Stimulated activated CD4-positive, alpha-beta T cell treated with anti-CD3 and anti-CD28 coated beads, TNF-alpha, amount 100 ng/mL, for 24 hours (primary cell): Measurements from ENCODE around the gene LGI1.

Experiments
- DNase-seq, 3 experiments: peaks; one replicate each; pipeline ENCODE4 v3.0.0-alpha.2; 2020; ENCODE audit warnings: low read depth in 3 of 3

Gene LGI1

DNA sequence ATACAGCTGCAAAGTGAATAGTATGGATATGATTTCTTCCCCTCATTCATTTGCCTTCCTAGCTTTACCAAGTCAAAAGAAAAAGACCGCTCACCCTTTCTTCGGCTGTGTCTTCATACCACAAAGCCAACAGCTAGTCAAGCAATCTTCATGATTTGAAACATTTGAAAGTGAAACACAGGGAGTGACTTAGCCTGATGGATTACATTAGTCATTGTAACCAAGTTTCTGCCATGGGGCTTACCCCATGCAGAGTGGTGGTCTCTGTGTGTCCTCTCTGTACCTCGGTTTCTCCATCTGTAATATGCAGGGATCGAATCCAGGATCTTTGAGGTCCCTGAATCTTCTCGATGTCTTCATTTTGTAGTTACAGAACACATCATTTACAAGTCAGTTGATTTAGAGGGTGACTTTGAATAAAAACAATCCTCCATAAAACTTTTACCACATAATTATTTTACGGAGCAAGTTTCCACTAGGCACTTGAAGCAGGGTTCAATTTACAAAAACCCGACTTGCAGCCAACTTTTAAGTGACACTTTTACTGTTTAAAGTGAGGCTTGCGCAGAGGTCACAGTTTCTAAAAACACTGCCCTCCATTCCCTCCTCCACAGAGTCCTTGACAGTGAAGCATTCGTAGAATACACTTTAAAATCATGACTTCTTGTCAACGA lies 2.2 kb upstream of the LGI1 start:
- no peak for DNase-seq

- DNase-seq = no peak
Measured at GRCh38 chr10:93756118-93756517, 1.6 kb upstream of the LGI1 start.

- DNase-seq = no peak
Measured at GRCh38 chr10:93757136-93757535, 600 bp upstream of the LGI1 start.

DNA sequence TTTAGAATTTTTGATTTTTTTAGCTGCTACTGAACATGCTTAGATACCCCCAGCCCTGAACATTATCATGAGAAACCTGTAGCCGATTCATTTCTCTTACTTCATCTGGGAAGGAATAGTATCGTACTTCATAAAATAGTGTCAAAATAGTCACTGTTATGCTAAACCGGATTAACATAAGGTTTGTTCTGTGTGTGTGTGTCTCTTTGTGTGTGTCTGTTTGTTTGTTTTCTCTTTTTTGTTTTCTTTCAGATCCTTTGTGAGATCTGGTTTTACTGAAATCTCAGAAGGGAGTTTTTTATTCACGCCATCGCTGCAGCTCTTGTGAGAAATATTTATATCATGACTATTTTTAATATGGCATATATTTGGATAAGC lies 761 bp downstream of the LGI1 start:
- no peak for DNase-seq

GRCh38 chr10:93758891-93759410 lies 1.2 kb downstream of the LGI1 start:
- DNase-seq = no peak

GRCh38 chr10:93760490-93760889 lies 2.8 kb downstream of the LGI1 start:
- no peak for DNase-seq

GRCh38 chr10:93762979-93763391 lies 5.2 kb downstream of the LGI1 start:
- DNase-seq = no peak

DNA sequence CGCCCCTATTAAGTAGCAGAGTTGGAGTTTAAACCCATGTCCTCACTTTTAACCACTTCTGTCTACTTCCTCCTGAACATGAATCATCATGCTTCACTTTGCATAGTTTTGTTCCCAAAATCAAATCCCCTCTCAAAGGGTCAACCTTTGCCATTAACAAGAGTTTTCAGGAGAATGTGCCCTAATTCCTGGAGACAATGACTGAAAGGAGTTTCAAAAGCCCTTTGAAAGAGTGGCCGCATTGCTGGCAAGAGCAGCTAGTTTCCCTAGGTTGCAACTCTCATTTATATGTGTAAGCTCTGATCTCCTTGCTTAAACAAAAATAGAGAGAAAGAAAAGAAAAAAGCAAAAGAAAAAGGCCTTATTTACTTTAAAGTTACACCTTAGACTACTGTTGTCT lies 9.2 kb downstream of the LGI1 start:
- no peak for DNase-seq

- no peak for DNase-seq
Measured at GRCh38 chr10:93767724-93768399, 10.1 kb downstream of the LGI1 start.

- no peak for DNase-seq
Measured at GRCh38 chr10:93768892-93769291, 11.2 kb downstream of the LGI1 start.

DNA sequence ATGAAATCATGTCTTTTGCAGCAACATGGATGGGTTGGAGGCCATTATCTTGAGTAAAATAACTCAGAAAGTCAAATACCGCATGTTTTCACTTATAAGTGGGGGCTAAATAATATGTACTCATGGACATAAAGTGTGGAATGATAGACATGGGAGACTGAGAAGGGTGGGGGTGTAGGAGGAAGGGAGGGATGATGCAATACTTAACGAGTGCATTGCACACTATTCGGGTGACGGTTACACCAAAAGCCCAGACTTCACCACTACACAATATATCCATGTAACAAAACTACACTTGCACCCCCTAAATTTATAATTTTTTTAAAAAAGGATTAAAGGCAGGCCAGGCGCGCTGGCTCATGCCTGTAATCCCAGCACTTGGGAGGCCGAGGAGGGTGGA lies 13.6 kb downstream of the LGI1 start:
- no peak for DNase-seq

- no peak for DNase-seq
Measured at GRCh38 chr10:93773120-93773519, 15.4 kb downstream of the LGI1 start.

DNA sequence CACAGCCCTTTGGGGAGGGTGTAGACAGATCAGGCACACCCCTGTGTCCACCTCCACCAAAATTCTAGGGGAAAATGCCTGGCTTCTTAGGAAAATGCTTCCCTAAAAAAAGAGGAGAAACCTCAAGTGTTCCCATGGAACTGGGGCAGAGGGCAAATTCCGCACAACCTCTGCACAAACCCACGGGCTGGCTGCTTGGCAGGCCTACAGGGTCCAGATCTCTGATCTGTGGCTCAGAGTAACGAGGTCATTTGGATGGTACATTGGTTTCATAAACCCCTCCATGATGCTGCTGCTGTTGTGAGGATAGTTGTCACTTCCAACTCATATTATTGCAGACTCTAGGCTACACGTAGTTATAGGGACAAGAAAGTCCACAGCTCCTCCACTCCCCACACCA lies 16.0 kb downstream of the LGI1 start:
- no peak for DNase-seq

DNA sequence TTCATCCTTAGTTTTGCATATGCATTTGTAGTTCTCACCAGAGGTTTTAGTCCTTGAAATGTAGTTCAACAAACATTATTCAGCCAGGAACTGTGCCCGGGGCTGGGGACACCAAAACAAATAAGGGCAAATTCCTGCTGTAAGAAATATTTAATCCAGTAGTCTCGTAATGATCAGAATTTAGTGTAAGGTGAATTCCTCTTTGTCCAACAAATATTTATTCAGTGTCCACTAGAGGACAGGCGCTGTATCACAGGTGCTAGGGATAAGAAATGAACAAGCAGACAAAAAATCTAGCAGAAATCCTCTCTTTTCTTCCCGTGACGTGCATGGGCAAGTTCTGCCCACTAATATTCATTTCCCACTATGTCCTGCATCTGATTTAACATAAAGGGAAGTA lies 17.6 kb downstream of the LGI1 start:
- no peak for DNase-seq

DNA sequence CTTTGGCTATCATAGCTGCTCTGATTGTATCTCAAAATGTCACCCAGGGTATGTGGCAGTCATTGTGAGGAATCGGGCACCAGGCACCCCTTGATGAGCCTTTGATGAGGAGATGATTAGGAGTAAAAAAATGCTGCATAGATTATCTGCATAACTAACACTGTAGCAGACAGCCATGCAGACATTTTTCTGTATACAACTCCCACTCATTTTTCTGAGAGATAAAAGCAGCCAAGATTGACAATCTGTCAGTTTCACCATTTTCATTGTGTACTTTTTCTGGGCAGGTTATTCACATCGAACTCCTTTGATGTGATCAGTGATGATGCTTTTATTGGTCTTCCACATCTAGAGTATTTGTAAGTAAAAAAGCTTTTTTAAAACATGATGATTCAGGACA lies 19.4 kb downstream of the LGI1 start:
- no peak for DNase-seq

- no peak for DNase-seq
Measured at GRCh38 chr10:93784059-93784458, 26.3 kb downstream of the LGI1 start.

DNA sequence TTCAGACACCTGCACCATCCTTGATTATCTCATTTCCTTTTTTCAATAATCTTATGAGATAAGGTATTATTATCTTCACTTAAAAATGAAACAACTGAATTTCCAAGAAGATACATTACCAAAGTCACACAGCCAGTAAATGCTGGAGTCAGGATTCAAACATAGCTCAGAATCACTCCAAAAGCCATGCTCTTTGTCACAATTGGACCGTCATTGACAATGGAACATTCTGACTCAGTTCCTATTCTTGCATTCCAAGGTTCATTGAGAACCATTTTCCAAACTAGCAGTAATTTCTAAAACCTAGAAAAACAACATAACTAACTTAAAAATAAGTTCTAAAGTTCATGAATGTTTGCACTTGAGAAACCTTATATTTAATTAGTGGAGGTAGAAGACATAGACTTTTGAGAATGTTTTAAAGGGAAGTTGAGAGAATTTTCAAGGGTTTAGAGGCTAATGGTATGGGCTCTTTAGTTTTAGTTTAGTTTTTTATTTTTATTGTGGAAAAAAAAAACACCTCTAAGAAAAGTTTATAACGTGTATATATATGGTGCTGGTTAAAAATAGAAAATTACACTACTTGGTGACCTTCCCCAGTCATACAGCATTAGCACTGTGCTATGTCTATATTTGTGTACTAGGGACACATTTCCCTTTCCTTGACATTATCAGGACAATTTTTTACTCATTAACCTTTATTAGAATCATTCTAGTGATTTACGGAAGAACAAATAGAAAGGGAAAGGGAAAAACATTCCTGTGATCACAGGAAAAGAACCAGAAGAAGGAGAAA lies 30.9 kb downstream of the LGI1 start:
- DNase-seq = no peak

DNA sequence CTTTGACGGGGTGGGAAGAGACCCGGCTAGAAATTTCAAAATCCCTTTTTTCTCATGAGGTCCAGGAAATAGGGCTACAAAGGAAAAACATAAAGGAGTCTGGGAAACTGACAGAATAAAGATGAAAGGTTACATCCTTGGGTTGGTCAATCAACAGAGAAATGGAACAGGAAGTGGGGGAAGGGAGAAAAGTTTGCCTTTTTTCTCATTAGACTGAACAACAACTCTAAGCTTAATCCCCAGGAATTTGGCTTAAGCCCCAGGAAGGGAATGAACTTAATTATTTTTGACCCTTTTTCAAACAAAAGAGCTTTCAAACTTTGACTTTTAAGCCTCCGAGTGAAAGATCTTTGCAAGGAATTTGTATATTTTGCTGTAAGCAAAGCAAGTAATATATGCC lies 32.7 kb downstream of the LGI1 start:
- no peak for DNase-seq

- DNase-seq = no peak
Measured at GRCh38 chr10:93796167-93796566, 38.4 kb downstream of the LGI1 start.

- no peak for DNase-seq
Measured at GRCh38 chr10:93797825-93798224, 40.1 kb downstream of the LGI1 start.

DNA sequence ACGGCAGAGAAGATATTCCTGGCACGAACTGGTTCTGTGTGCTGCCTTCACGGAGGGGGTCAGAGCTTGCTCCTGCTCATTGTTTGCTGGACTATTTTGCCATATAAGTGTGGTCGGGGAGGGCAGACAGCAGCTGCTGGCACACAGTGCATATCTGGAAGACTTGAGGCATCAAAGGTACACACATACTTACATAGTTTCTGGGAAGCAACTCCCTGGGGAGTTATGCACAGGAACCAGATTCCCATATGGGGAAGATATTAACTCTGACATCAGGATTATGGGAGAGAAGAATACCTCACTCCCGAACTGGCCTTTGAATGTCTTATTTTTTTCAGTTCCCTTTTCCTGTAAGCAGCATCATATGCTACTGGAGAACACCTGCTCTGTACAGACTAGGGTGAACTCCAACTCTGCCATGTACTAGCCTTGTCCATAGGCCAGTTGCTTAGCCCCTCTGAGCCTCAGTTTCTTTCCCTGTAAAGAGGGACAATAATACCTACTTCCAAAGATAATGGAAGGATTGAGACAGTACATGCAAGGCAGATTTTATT lies 41.5 kb downstream of the LGI1 start:
- no peak for DNase-seq

- no peak for DNase-seq
Measured at GRCh38 chr10:93804200-93804599, 46.5 kb downstream of the LGI1 start.
